Vagina (tissue), 2 donors: Measurements from ENCODE around the gene KRT31. TPM values are rescaled to one million over a fixed set of nuclear protein-coding genes. Genes with fewer than 3 reads are reported as not detected.
"Not testable (repeated sequence)": the region's sequence is repeated elsewhere in the genome, so short reads cannot be mapped to it uniquely, and the experiment has no call there.

ENCODE experiments used
- DNase-seq, 2 donors: peaks; one replicate each; pipeline ENCODE4 v3.0.0-alpha.2; 2017; ENCODE audit errors: extremely low spot score in 2 of 2
- H3K27ac ChIP-seq: fragments of 200-600 bp; sonication (generic); one replicate; pipeline ENCODE4 v1.5.1; 2019
- H3K27me3 ChIP-seq: fragments of 200-600 bp; sonication (generic); one replicate; pipeline ENCODE4 v1.5.1; 2019
- H3K36me3 ChIP-seq, 2 donors: fragments of 200-600 bp; sonication (generic); one replicate each; pipeline ENCODE4 v1.5.1; 2017 to 2019
- H3K4me1 ChIP-seq: fragments of 200-600 bp; sonication (generic); one replicate; pipeline ENCODE4 v1.5.1; 2019
- H3K4me3 ChIP-seq, 2 donors: fragments of 200-600 bp; sonication (generic); 1 replicate in 1 of 2; 2 replicates in 1 of 2; pipeline ENCODE4 v1.5.1; 2016 to 2019
- H3K9me3 ChIP-seq: fragments of 200-600 bp; sonication (generic); one replicate; pipeline ENCODE4 v1.5.1; 2019
- POLR2A ChIP-seq, 2 donors: fragments of 450-650 bp; IDR thresholded peaks; one replicate each; pipeline ENCODE4 v1.6.1; 2017; ENCODE audit warnings: antibody characterized with exemption in 2 of 2, mild to moderate bottlenecking in 2 of 2, moderate library complexity in 2 of 2
- POLR2AphosphoS5 ChIP-seq, 2 donors: sonication (generic); formaldehyde crosslinking; IDR thresholded peaks; one replicate each; pipeline ENCODE4 v1.9.0; 2017; ENCODE audit warnings: antibody characterized with exemption in 2 of 2, mild to moderate bottlenecking in 2 of 2, low read depth in 1 of 2; ENCODE audit not compliant: insufficient read depth in 1 of 2
- intact Hi-C: fragments of 100-400 bp; cut with DNase I; formaldehyde crosslinking; loops from one replicate; pipeline ENCODE4 v1.15.1; 2023
- total RNA-seq: library from RNA; depleted of rRNA; stranded (reverse); fragments of >200 nt; gene quantifications from one replicate; pipeline ENCODE4 v1.2.3, GENCODE V29; 2016
- TF ChIP-seq, protein P1 (sequence below), 3 experiments: fragments of 450-650 bp in 2 of 3; fragments of 200-600 bp in 1 of 3; sonication (generic) in 1 of 3; IDR thresholded peaks; one replicate each; pipeline ENCODE4 v1.5.1; 2017 to 2019; ENCODE audit warnings: antibody characterized with exemption in 3 of 3, mild to moderate bottlenecking in 2 of 3, moderate library complexity in 2 of 3

The KRT31 gene
- total RNA-seq, 1 donor from 2014 or later: not detected

GRCh38 chr17:41347869-41348760, 49.3 kb downstream of the KRT31 start:
- H3K4me3 ChIP-seq: no peak overlapping the region
- no peak overlapping the region for H3K27ac ChIP-seq
- no peaks in the 10 kb centered on the region for H3K27me3 ChIP-seq
- intact Hi-C loops: no loop called here
- H3K4me1 ChIP-seq: peaks cover 5% of the 10 kb centered on the region
- H3K9me3 ChIP-seq: no peaks in the 10 kb centered on the region
- TF ChIP-seq, protein P1, sequence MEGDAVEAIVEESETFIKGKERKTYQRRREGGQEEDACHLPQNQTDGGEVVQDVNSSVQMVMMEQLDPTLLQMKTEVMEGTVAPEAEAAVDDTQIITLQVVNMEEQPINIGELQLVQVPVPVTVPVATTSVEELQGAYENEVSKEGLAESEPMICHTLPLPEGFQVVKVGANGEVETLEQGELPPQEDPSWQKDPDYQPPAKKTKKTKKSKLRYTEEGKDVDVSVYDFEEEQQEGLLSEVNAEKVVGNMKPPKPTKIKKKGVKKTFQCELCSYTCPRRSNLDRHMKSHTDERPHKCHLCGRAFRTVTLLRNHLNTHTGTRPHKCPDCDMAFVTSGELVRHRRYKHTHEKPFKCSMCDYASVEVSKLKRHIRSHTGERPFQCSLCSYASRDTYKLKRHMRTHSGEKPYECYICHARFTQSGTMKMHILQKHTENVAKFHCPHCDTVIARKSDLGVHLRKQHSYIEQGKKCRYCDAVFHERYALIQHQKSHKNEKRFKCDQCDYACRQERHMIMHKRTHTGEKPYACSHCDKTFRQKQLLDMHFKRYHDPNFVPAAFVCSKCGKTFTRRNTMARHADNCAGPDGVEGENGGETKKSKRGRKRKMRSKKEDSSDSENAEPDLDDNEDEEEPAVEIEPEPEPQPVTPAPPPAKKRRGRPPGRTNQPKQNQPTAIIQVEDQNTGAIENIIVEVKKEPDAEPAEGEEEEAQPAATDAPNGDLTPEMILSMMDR (IDR thresholded peaks at IDR 0.05): no peak
- TF ChIP-seq POLR2AphosphoS5 (IDR thresholded peaks at IDR 0.05; ENCODE audit: insufficient read depth in 1 of 2, low read depth in 1 of 2): peak; percentile 34 to 37
- no peak for TF ChIP-seq POLR2A (IDR thresholded peaks at IDR 0.05)
- no peak for DNase-seq
- no peaks in the 10 kb centered on the region for H3K36me3 ChIP-seq

GRCh38 chr17:41346421-41346820, 51.0 kb downstream of the KRT31 start:
- intact Hi-C loops, H3K4me1 ChIP-seq, H3K4me3 ChIP-seq, H3K27ac ChIP-seq, H3K36me3 ChIP-seq, H3K9me3 ChIP-seq, H3K27me3 ChIP-seq, DNase-seq: not testable (repeated sequence)

- Histone ChIP-seq H3K36me3 (no peaks in the 10 kb centered on the region), H3K4me3 (no peak overlapping the region), H3K27ac (no peak overlapping the region), H3K27me3 (no peaks in the 10 kb centered on the region), H3K4me1 (peaks cover 5% of the 10 kb centered on the region), H3K9me3 (no peaks in the 10 kb centered on the region)
- intact Hi-C loops: no loop called here
- no peak for TF ChIP-seq POLR2AphosphoS5 (IDR thresholded peaks at IDR 0.05; ENCODE audit: insufficient read depth in 1 of 2, low read depth in 1 of 2)
- TF ChIP-seq POLR2A (IDR thresholded peaks at IDR 0.05): no peak
- TF ChIP-seq, protein P1 (IDR thresholded peaks at IDR 0.05): no peak
- no peak for DNase-seq
Observed at GRCh38 chr17:41345992-41346391, 51.4 kb downstream of the KRT31 start.

Other genes starting within 250 kb of the KRT31 start
- gene KRTAP4-5, start 247.8 kb downstream of the KRT31 start, total RNA-seq: not detected
- not detected for gene KRTAP4-4, start 236.9 kb downstream of the KRT31 start, total RNA-seq
- gene KRTAP4-3, start 229.4 kb downstream of the KRT31 start, total RNA-seq: not detected
- gene KRTAP4-2, start 219.4 kb downstream of the KRT31 start, total RNA-seq: not detected
- gene KRTAP4-1, start 212.7 kb downstream of the KRT31 start, total RNA-seq: not detected
- gene KRTAP9-1, start 207.7 kb downstream of the KRT31 start, total RNA-seq: not detected
- gene KRTAP9-2, start 171.0 kb downstream of the KRT31 start, total RNA-seq: not detected
- gene KRTAP9-3, start 165.2 kb downstream of the KRT31 start, total RNA-seq: not detected
- gene KRTAP9-8, start 159.6 kb downstream of the KRT31 start, total RNA-seq: not detected
- not detected for gene KRTAP9-4, start 147.9 kb downstream of the KRT31 start, total RNA-seq
- gene KRTAP9-9, start 142.2 kb downstream of the KRT31 start, total RNA-seq: not detected
- gene KRTAP9-6, start 132.2 kb downstream of the KRT31 start, total RNA-seq: not detected
- not detected for gene KRTAP9-7, start 121.9 kb downstream of the KRT31 start, total RNA-seq
- gene KRTAP29-1, start 94.8 kb downstream of the KRT31 start, total RNA-seq: not detected
- not detected for gene KRTAP16-1, start 88.3 kb downstream of the KRT31 start, total RNA-seq
- gene KRTAP17-1, start 81.9 kb downstream of the KRT31 start, total RNA-seq: not detected
- 1.5 TPM for gene KRT33A, start 46.8 kb downstream of the KRT31 start, total RNA-seq
- gene KRT33B, start 27.8 kb downstream of the KRT31 start, total RNA-seq: not detected
- 0.74 TPM for gene KRT34, start 15.3 kb downstream of the KRT31 start, total RNA-seq
- not detected for gene KRT37, start 27.0 kb upstream of the KRT31 start, total RNA-seq
- not detected for gene KRT38, start 43.4 kb upstream of the KRT31 start, total RNA-seq
- gene KRT32, start 69.8 kb upstream of the KRT31 start, total RNA-seq: not detected
- gene KRT35, start 83.5 kb upstream of the KRT31 start, total RNA-seq: not detected
- not detected for gene KRT36, start 92.3 kb upstream of the KRT31 start, total RNA-seq
- 10,968 TPM for gene KRT13, start 108.0 kb upstream of the KRT31 start, total RNA-seq
- 931 TPM for gene KRT15, start 121.3 kb upstream of the KRT31 start, total RNA-seq
- 198 TPM for gene KRT19, start 130.7 kb upstream of the KRT31 start, total RNA-seq
- not detected for gene KRT9, start 174.5 kb upstream of the KRT31 start, total RNA-seq
- gene KRT14, start 189.3 kb upstream of the KRT31 start, total RNA-seq: 1,546 TPM
- 872 TPM for gene KRT16, start 215.2 kb upstream of the KRT31 start, total RNA-seq
- 165 TPM for gene KRT17, start 227.0 kb upstream of the KRT31 start, total RNA-seq